Fibroblast of the aortic adventitia (primary cell): ENCODE measurements around the gene GLA. TPM values are rescaled to one million over a fixed set of nuclear protein-coding genes. Genes with fewer than 3 reads are reported as not detected.
A peak's percentile ranks its signal among the peaks of the same experiment; 100 is the strongest.

Source experiments
- DNase-seq: peaks from one replicate; pipeline ENCODE4 v3.0.0-alpha.2; 2010; ENCODE audit warnings: low read depth
- H3K4me3 ChIP-seq: 2 replicates; pipeline ENCODE4 v1.5.1; 2011; ENCODE audit warnings: low read depth, mild to moderate bottlenecking, control low read depth, low read length, moderate library complexity
- total RNA-seq: library from RNA; depleted of rRNA; stranded (reverse); fragments of >200 nt; gene quantifications from 2 replicates; pipeline ENCODE4 v1.2.3, GENCODE V29; 2012; ENCODE audit warnings: low replicate concordance
- TF ChIP-seq, protein P1 (sequence below): IDR thresholded peaks from 2 replicates; pipeline ENCODE4 v1.5.1; 2011; ENCODE audit warnings: mild to moderate bottlenecking, low read length, control low read depth, inconsistent platforms; ENCODE audit not compliant: insufficient read depth

Gene GLA
- total RNA-seq, 1 donor = 18.8 TPM

DNA sequence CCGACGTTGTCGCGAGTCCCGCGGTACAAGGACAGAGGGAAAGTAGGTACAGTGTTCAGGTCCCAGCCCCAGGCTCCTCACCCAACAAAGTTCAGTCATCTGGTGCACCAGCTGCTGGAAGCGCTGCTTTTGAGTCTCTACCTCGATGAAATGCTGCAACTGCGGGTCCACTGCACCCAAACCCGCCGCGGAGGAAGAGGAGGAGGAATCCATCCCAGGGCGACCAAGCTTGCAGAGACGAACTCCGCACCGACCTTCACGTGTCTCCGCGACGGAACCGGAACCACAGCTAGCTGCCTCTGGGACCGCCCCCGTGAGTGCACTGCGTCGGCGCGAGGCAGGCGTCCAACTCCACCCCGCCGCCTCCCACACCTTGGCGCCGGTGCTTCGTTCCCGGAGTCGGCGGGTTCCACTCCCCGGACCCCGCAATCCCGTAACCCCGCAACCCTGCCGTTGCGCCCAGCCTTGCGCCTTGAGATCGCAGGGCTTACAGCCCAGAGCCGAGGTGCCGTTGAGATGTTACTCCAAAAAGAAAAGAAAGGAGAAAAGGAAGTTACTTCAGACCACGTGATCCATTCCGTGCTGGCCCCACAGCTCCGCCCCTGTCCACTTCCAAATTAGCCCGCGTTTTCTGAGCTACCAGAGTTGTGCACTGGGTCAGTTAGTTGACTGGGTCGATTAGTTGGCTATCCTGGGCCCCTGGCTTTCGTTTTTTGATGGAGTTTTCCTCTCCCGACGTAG lies 59.1 kb downstream of the GLA start, which contains the start of gene TIMM8A:
Gene TIMM8A, minus strand, starts transcription at position 291 of the 741 bp plus-strand sequence. Its CDS starts 78 bp downstream, at position 213.
- peak within 1 kb of the TSS; percentile 83 for H3K4me3 ChIP-seq
- peak; percentile 61 for DNase-seq
- TF ChIP-seq, protein P1, sequence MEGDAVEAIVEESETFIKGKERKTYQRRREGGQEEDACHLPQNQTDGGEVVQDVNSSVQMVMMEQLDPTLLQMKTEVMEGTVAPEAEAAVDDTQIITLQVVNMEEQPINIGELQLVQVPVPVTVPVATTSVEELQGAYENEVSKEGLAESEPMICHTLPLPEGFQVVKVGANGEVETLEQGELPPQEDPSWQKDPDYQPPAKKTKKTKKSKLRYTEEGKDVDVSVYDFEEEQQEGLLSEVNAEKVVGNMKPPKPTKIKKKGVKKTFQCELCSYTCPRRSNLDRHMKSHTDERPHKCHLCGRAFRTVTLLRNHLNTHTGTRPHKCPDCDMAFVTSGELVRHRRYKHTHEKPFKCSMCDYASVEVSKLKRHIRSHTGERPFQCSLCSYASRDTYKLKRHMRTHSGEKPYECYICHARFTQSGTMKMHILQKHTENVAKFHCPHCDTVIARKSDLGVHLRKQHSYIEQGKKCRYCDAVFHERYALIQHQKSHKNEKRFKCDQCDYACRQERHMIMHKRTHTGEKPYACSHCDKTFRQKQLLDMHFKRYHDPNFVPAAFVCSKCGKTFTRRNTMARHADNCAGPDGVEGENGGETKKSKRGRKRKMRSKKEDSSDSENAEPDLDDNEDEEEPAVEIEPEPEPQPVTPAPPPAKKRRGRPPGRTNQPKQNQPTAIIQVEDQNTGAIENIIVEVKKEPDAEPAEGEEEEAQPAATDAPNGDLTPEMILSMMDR = peak; percentile 14

DNA sequence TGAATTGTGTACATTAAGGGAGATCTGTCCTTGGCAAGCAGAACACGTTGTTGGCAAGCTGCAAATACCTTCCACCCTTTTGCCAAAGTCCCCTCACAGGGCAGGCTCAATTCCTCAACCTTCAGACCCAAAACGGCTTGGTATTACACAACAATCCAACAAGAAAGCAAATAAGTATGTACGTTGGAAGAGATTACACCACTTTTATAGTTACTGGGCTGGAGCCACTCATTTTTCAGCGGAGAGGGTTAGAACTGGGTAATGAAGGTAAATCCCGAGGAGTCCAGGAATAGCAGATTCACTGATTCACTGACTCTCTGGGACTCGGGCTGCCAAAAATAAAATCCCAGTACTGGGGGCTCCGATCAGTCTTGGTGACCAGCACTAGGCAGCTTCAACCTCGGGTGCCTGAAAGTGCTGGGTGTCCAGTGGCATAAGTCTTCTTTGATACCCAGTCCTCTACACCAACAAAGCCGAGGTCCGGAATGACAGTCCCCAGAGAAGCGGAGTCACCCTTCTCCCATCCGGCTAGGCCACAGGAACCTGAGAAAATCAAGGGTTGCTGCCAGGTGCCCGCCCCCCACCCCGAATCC lies 59.8 kb downstream of the GLA start:
- peak; percentile 33 for DNase-seq
- TF ChIP-seq, protein P1 = no peak

More for the DNA sequence above, 59.8 kb downstream of the GLA start:
- peak overlapping the region; percentile 83 for H3K4me3 ChIP-seq

Other genes starting within 250 kb of the GLA start
- gene DRP2, start 188.1 kb downstream of the GLA start, total RNA-seq = 0.41 and 1.8 TPM in 2 replicates
- gene TAF7L, start 116.6 kb downstream of the GLA start, total RNA-seq = 0.63 and 0.98 TPM in 2 replicates
- 3.2 and 8.8 TPM in 2 replicates for gene TIMM8A, start 59.2 kb downstream of the GLA start, total RNA-seq
- gene BTK, start 21.7 kb downstream of the GLA start, total RNA-seq = not detected in 2 replicates
- gene RPL36A, start 16.9 kb downstream of the GLA start, total RNA-seq = 1,088 and 1,131 TPM in 2 replicates
- 66.2 and 161 TPM in 2 replicates for gene HNRNPH2, start 297 bp upstream of the GLA start, total RNA-seq
- 4.0 and 25.4 TPM in 2 replicates for gene ARMCX4, start 77.5 kb upstream of the GLA start, total RNA-seq
- 52.0 and 104 TPM in 2 replicates for gene ARMCX1, start 142.6 kb upstream of the GLA start, total RNA-seq
- gene ARMCX6, start 210.1 kb upstream of the GLA start, total RNA-seq = 19.1 and 45.6 TPM in 2 replicates
- gene ARMCX3, start 215.2 kb upstream of the GLA start, total RNA-seq = 69.4 and 146 TPM in 2 replicates